ENCODE measurements around the gene HYDIN. TPM values are rescaled to one million over a fixed set of nuclear protein-coding genes. Genes with fewer than 3 reads are reported as not detected.

Gene HYDIN
- polyA plus RNA-seq, 4 donors, result 0.12 to 3.1 TPM; not detected in 2

DNA sequence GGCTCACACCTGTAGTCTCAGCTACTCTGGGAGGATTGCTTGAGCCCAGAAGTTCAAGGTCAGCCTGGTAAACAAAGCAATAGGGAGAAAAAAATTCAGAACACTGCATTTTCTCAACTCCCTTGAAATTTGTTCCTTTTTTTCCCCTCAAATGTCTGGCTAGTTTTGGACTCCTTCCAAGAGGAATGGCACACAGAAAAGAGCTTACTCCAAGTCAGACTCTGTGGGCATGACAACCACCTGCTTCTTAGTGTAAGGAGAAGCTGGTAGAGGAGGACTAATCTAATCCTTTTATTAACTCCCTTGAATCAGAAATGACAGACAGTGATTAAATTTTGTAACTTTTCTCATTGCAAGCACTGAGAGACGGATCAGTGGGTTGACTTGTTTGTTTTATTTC, 27.9 kb upstream of the HYDIN start:
- no peaks in the 10 kb centered on the region for H3K27me3 ChIP-seq (ENCODE audit: control insufficient read depth in 3 of 3, insufficient read depth in 3 of 3, low read length in 3 of 3)
- H3K4me1 ChIP-seq (ENCODE audit: control insufficient read depth in 3 of 3, insufficient read depth in 2 of 3, low read depth in 1 of 3, low read length in 2 of 3), result no peaks in the 10 kb centered on the region
- H3K4me3 ChIP-seq (ENCODE audit: low read depth in 1 of 3, low read length in 3 of 3), result no peak overlapping the region
- peaks cover 0 to 2% of the 10 kb centered on the region in 2 donors for H3K9me3 ChIP-seq (ENCODE audit: control insufficient read depth in 2 of 2, insufficient read depth in 1 of 2, low read depth in 1 of 2, low read length in 1 of 2)
- FAIRE-seq (no peak), DNase-seq (no peak)
- H3K27ac ChIP-seq (ENCODE audit: low read depth in 1 of 3, low read length in 2 of 3), result no peak overlapping the region
- no peaks in the 10 kb centered on the region for H3K36me3 ChIP-seq (ENCODE audit: control insufficient read depth in 3 of 3, insufficient read depth in 2 of 3, low read depth in 1 of 3, low read length in 3 of 3)
- WGBS, 3 donors, result 71 to 83% (median 75%) methylated on average over 1 of the region's 1 CpG

DNA sequence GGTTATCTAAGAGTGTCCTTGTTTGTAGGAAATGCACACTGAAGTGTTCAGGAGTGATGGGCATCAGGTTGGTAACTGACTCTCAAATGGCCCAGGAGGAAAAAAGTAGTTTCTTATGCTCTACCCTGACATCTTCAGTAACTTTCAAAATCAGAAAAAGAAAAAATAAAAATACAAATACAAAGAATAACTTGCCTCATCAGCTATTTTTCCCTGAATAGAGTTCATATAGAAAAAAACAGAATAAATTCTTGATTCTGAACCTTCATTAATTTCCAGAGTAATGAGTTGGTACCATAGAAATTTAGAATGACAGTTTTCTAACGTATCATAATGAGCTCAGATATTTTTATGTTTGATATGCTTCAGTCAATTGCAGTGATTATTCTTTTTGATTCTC, 27.2 kb upstream of the HYDIN start:
- no peaks in the 10 kb centered on the region for H3K36me3 ChIP-seq (ENCODE audit: control insufficient read depth in 3 of 3, insufficient read depth in 2 of 3, low read depth in 1 of 3, low read length in 3 of 3)
- FAIRE-seq, result no peak
- WGBS, 3 donors, result 35 to 71% (median 46%) methylated on average over 1 of the region's 1 CpG

DNA sequence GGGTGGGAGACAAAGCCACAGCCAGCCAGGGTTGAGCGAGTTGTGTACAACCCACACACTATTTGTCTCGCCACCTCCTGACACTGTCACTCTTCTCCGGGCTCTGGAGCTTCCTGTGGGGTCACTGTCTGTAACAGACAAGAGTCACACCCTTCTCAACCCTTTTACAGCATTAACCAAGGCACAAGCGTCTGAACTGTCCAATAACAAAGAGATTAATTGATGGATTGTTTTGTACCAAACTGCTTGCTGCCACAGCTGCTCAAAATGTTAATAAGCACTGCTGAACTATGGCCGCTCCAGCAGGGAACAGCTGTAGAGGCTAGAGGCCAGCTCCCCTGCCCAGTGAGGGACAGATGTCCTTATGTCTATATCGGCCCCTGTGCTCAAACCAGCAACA, 25.2 kb upstream of the HYDIN start:
- Histone ChIP-seq H3K9me3 (ENCODE audit: control insufficient read depth in 2 of 2, insufficient read depth in 1 of 2, low read depth in 1 of 2, low read length in 1 of 2) (peaks cover 0 to 2% of the 10 kb centered on the region in 2 donors), H3K4me3 (ENCODE audit: low read depth in 1 of 3, low read length in 3 of 3) (no peak overlapping the region), H3K27me3 (ENCODE audit: control insufficient read depth in 3 of 3, insufficient read depth in 3 of 3, low read length in 3 of 3) (no peaks in the 10 kb centered on the region), H3K36me3 (ENCODE audit: control insufficient read depth in 3 of 3, insufficient read depth in 2 of 3, low read depth in 1 of 3, low read length in 3 of 3) (no peaks in the 10 kb centered on the region), H3K27ac (ENCODE audit: low read depth in 1 of 3, low read length in 2 of 3) (no peak overlapping the region), H3K4me1 (ENCODE audit: control insufficient read depth in 3 of 3, insufficient read depth in 2 of 3, low read depth in 1 of 3, low read length in 2 of 3) (no peaks in the 10 kb centered on the region)
- FAIRE-seq (no peak), DNase-seq (peak in 1 of 2 donors; percentile 11)
- WGBS, 3 donors, result 28 to 34% (median 33%) methylated on average over 6 of the region's 6 CpGs

More for the DNA sequence above, 27.2 kb upstream of the HYDIN start:
- no peak for DNase-seq
- Histone ChIP-seq H3K27me3 (ENCODE audit: control insufficient read depth in 3 of 3, insufficient read depth in 3 of 3, low read length in 3 of 3) (no peaks in the 10 kb centered on the region), H3K9me3 (ENCODE audit: control insufficient read depth in 2 of 2, insufficient read depth in 1 of 2, low read depth in 1 of 2, low read length in 1 of 2) (peaks cover 0 to 2% of the 10 kb centered on the region in 2 donors), H3K4me3 (ENCODE audit: low read depth in 1 of 3, low read length in 3 of 3) (no peak overlapping the region), H3K4me1 (ENCODE audit: control insufficient read depth in 3 of 3, insufficient read depth in 2 of 3, low read depth in 1 of 3, low read length in 2 of 3) (no peaks in the 10 kb centered on the region), H3K27ac (ENCODE audit: low read depth in 1 of 3, low read length in 2 of 3) (no peak overlapping the region)

DNA sequence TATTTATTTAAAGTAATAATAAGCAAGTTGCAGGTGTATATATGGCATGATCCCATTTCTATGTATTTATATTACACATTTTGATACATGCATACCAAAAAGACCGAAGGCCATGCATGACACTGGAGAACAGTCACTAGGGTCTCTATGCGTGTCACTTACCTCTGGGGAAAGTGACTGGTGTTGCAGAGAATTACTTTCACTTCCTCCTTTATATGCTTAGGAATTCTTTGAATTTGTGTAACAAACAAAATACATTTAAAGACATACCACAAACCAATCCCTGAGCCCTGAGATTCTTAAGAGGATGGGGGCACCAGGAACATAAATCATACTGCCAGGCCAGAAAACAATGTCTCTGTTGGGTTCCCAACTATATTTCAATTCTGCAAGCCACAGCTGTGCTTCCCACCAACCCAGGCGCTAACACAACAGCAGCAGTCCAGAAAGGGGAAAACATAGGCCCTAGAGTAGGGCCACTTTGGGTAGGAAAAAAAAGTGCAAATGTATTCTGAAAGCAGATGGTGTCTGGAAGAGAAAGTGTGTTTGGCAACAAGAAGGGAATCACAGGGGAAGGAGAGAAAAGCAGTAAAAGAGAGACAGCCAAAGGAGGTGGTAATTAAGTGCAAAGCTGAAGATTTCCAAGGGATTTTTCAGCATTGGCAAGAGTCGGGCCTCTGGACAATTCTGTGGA, 24.5 kb upstream of the HYDIN start:
- FAIRE-seq (no peak), DNase-seq (no peak)
- H3K4me1 ChIP-seq (ENCODE audit: control insufficient read depth in 3 of 3, insufficient read depth in 2 of 3, low read depth in 1 of 3, low read length in 2 of 3), result no peaks in the 10 kb centered on the region
- H3K27me3 ChIP-seq (ENCODE audit: control insufficient read depth in 3 of 3, insufficient read depth in 3 of 3, low read length in 3 of 3), result no peaks in the 10 kb centered on the region
- peaks cover 0 to 2% of the 10 kb centered on the region in 2 donors for H3K9me3 ChIP-seq (ENCODE audit: control insufficient read depth in 2 of 2, insufficient read depth in 1 of 2, low read depth in 1 of 2, low read length in 1 of 2)
- no peak overlapping the region for H3K4me3 ChIP-seq (ENCODE audit: low read depth in 1 of 3, low read length in 3 of 3)
- WGBS, 3 donors, result 70 to 78% (median 75%) methylated on average over 4 of the region's 4 CpGs
- H3K36me3 ChIP-seq (ENCODE audit: control insufficient read depth in 3 of 3, insufficient read depth in 2 of 3, low read depth in 1 of 3, low read length in 3 of 3), result no peaks in the 10 kb centered on the region
- no peak overlapping the region for H3K27ac ChIP-seq (ENCODE audit: low read depth in 1 of 3, low read length in 2 of 3)

DNA sequence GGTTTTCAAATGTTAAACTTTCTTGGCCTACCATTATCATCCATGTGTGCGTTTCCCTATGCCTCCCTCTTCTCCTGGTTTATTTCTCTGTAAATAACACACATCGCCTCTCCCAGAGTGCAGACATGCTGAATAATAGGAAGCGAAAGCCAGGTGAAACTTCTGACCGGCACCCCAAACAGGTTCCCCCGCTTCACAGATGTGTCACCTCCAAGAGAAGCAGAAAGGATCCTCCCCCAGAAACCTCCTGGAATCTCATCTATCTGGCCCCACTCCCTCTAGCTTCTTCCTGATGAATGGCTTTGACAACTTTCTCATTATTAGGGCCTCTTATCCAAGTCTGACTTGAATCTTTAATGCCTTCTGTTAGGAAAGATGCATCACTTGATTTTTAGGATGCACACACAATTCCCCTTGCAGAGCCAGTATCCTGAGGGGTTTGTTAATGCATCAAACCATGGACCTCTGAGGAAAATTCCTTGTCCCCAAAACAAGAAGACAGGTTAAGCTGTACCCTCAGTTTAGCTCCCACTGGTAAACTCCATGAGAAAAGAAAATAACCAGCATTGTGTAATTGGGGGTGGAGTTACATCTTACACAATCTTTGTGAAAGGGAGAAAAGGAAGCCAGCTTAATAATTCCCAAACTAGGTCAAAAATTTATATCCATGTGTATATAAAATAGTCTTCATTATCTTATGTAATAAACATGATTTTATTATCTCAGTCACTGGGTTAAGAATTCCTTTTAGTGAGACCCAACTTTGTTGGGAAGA, 20.1 kb upstream of the HYDIN start:
- FAIRE-seq (no peak), DNase-seq (no peak)
- WGBS, 3 donors, result 75 to 88% (median 83%) methylated on average over 5 of the region's 5 CpGs
- Histone ChIP-seq H3K36me3 (ENCODE audit: control insufficient read depth in 3 of 3, insufficient read depth in 2 of 3, low read depth in 1 of 3, low read length in 3 of 3) (no peaks in the 10 kb centered on the region), H3K27ac (ENCODE audit: low read depth in 1 of 3, low read length in 2 of 3) (no peak overlapping the region), H3K4me1 (ENCODE audit: control insufficient read depth in 3 of 3, insufficient read depth in 2 of 3, low read depth in 1 of 3, low read length in 2 of 3) (no peaks in the 10 kb centered on the region), H3K9me3 (ENCODE audit: control insufficient read depth in 2 of 2, insufficient read depth in 1 of 2, low read depth in 1 of 2, low read length in 1 of 2) (peaks cover 0 to 2% of the 10 kb centered on the region in 2 donors), H3K4me3 (ENCODE audit: low read depth in 1 of 3, low read length in 3 of 3) (no peak overlapping the region), H3K27me3 (ENCODE audit: control insufficient read depth in 3 of 3, insufficient read depth in 3 of 3, low read length in 3 of 3) (no peaks in the 10 kb centered on the region)

DNA sequence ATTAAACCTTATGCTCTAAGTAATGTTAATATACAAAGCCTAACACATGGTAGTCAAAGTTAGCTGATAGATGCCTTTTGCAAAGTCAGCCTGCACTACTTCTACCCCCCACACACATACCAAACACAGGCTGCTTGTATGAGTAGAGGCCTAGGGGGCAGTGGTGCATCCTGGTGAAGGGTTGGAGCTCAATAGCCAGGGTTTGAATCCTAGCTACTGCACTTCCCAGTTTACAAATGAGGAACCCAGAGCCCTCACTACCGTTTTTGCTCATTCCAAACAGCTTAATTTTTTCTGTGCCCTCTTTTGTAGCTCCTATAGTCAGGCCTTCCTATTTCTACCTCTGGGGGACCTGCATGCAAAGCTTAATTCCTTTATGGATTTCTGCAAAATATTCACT, 18.9 kb upstream of the HYDIN start:
- no peaks in the 10 kb centered on the region for H3K36me3 ChIP-seq (ENCODE audit: control insufficient read depth in 3 of 3, insufficient read depth in 2 of 3, low read depth in 1 of 3, low read length in 3 of 3)
- peaks cover 0 to 2% of the 10 kb centered on the region in 2 donors for H3K9me3 ChIP-seq (ENCODE audit: control insufficient read depth in 2 of 2, insufficient read depth in 1 of 2, low read depth in 1 of 2, low read length in 1 of 2)
- WGBS, 3 donors, result 19 to 50% (median 32%) methylated on average over 1 of the region's 1 CpG
- H3K4me1 ChIP-seq (ENCODE audit: control insufficient read depth in 3 of 3, insufficient read depth in 2 of 3, low read depth in 1 of 3, low read length in 2 of 3), result no peaks in the 10 kb centered on the region
- no peaks in the 10 kb centered on the region for H3K27me3 ChIP-seq (ENCODE audit: control insufficient read depth in 3 of 3, insufficient read depth in 3 of 3, low read length in 3 of 3)
- FAIRE-seq (no peak), DNase-seq (no peak)
- H3K27ac ChIP-seq (ENCODE audit: low read depth in 1 of 3, low read length in 2 of 3), result no peak overlapping the region
- H3K4me3 ChIP-seq (ENCODE audit: low read depth in 1 of 3, low read length in 3 of 3), result no peak overlapping the region

DNA sequence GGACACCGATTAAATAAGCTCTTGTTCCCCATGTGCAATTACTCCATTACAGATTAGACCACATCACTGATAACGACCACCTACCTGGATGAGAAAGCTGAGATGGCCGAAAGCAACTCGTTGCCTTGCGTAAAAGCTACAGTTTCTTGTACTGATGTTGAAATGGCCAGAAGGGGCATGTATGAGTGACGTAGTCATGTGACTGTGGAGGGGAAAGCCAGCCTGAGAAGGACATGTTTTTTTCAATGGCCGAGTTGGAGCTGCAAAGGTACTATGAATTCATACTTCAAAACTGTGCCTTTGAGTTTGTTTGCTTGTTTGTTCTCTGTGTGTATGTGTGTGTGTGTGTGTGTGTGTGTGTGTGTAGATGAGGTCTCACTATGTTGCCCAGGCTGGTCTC, 17.0 kb upstream of the HYDIN start:
- Histone ChIP-seq H3K9me3 (ENCODE audit: control insufficient read depth in 2 of 2, insufficient read depth in 1 of 2, low read depth in 1 of 2, low read length in 1 of 2) (no peaks in the 10 kb centered on the region), H3K4me3 (ENCODE audit: low read depth in 1 of 3, low read length in 3 of 3) (no peak overlapping the region), H3K27ac (ENCODE audit: low read depth in 1 of 3, low read length in 2 of 3) (no peak overlapping the region), H3K4me1 (ENCODE audit: control insufficient read depth in 3 of 3, insufficient read depth in 2 of 3, low read depth in 1 of 3, low read length in 2 of 3) (peaks cover 0 to 12% (median 0%) of the 10 kb centered on the region in 3 donors), H3K36me3 (ENCODE audit: control insufficient read depth in 3 of 3, insufficient read depth in 2 of 3, low read depth in 1 of 3, low read length in 3 of 3) (no peaks in the 10 kb centered on the region), H3K27me3 (ENCODE audit: control insufficient read depth in 3 of 3, insufficient read depth in 3 of 3, low read length in 3 of 3) (no peaks in the 10 kb centered on the region)
- DNase-seq (no peak), FAIRE-seq (no peak)
- WGBS, 3 donors, result 85 to 88% (median 87%) methylated on average over 7 of the region's 7 CpGs

DNA sequence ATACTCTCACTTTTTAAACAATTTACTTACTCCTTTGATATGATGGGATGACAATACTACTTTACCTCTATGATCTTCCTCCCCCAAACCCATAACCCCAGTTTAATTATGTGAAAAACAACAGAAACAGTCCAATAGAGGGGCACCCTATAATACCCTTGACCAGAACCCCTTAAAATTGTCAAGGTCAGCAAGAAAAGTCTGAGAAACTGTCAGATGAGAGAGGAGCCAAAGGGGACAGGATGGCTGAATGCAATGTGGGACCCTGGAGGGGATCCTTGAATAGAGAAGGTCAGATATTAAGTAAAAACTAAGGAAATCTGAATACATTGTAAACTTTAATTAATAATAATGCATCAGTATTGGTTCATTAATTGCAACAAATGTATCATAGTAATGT, 15.8 kb upstream of the HYDIN start:
- no peaks in the 10 kb centered on the region for H3K9me3 ChIP-seq (ENCODE audit: control insufficient read depth in 2 of 2, insufficient read depth in 1 of 2, low read depth in 1 of 2, low read length in 1 of 2)
- DNase-seq (no peak), FAIRE-seq (no peak)
- H3K4me3 ChIP-seq (ENCODE audit: low read depth in 1 of 3, low read length in 3 of 3), result no peak overlapping the region
- H3K36me3 ChIP-seq (ENCODE audit: control insufficient read depth in 3 of 3, insufficient read depth in 2 of 3, low read depth in 1 of 3, low read length in 3 of 3), result no peaks in the 10 kb centered on the region
- no peak overlapping the region for H3K27ac ChIP-seq (ENCODE audit: low read depth in 1 of 3, low read length in 2 of 3)
- peaks cover 0 to 17% (median 2%) of the 10 kb centered on the region in 3 donors for H3K4me1 ChIP-seq (ENCODE audit: control insufficient read depth in 3 of 3, insufficient read depth in 2 of 3, low read depth in 1 of 3, low read length in 2 of 3)
- no peaks in the 10 kb centered on the region for H3K27me3 ChIP-seq (ENCODE audit: control insufficient read depth in 3 of 3, insufficient read depth in 3 of 3, low read length in 3 of 3)
